DND-41 (cell line): ENCODE results near the gene FBXO24.

Experiments
- ATAC-seq: fragments of 200-7000 bp; cut with Tn5 transposase; 3 replicates; pipeline ENCODE4 v1.9.1; 2021; ENCODE audit warnings: low read depth; ENCODE audit not compliant: insufficient read depth
- DNase-seq: peaks from one replicate; pipeline ENCODE4 v3.0.0-alpha.2; 2020
- H2AFZ ChIP-seq: 2 replicates; pipeline ENCODE4 v1.6.0; 2012; ENCODE audit warnings: low read depth, low read length
- H3K27ac ChIP-seq: 2 replicates; pipeline ENCODE4 v1.5.1; 2012; ENCODE audit warnings: low read length, inconsistent platforms
- H3K27me3 ChIP-seq: fragments of 200-600 bp; sonication (generic); 2 replicates; pipeline ENCODE4 v1.6.0; 2012; ENCODE audit warnings: low read length, mild to moderate bottlenecking, inconsistent platforms; ENCODE audit not compliant: insufficient read depth, poor library complexity
- H3K36me3 ChIP-seq: 2 replicates; pipeline ENCODE4 v1.5.1; 2012; ENCODE audit warnings: low read length, inconsistent platforms; ENCODE audit not compliant: insufficient read depth
- H3K4me1 ChIP-seq: 2 replicates; pipeline ENCODE4 v1.5.1; 2012; ENCODE audit warnings: mild to moderate bottlenecking, low read length; ENCODE audit not compliant: insufficient read depth
- H3K4me2 ChIP-seq: 2 replicates; pipeline ENCODE4 v1.6.0; 2012; ENCODE audit warnings: mild to moderate bottlenecking, moderate library complexity, low read length, inconsistent platforms; ENCODE audit not compliant: insufficient read depth
- H3K4me3 ChIP-seq, 2 experiments: fragments of 200-600 bp in 1 of 2; shearing (Covaris generic) in 1 of 2; 2 replicates each; pipeline ENCODE4 v1.5.1; 2012 to 2016; ENCODE audit warnings: inconsistent platforms in 2 of 2, low read length in 2 of 2, mild to moderate bottlenecking in 2 of 2, low read depth in 1 of 2, moderate library complexity in 1 of 2
- H3K79me2 ChIP-seq: 2 replicates; pipeline ENCODE4 v1.6.0; 2012; ENCODE audit warnings: low read length, inconsistent platforms; ENCODE audit not compliant: insufficient read depth
- H3K9ac ChIP-seq: 2 replicates; pipeline ENCODE4 v1.6.0; 2012; ENCODE audit warnings: low read depth, mild to moderate bottlenecking, inconsistent platforms, low read length, moderate library complexity
- H3K9me3 ChIP-seq: 2 replicates; pipeline ENCODE4 v1.5.1; 2012; ENCODE audit warnings: low read length, moderate library complexity, mild to moderate bottlenecking, inconsistent platforms; ENCODE audit not compliant: insufficient read depth, severe bottlenecking
- H4K20me1 ChIP-seq: 2 replicates; pipeline ENCODE4 v1.6.0; 2012; ENCODE audit warnings: low read length; ENCODE audit not compliant: insufficient read depth
- EZH2 ChIP-seq: IDR thresholded peaks from 3 replicates; pipeline ENCODE4 v1.6.1; 2012; ENCODE audit warnings: borderline replicate concordance, low read depth, mild to moderate bottlenecking, moderate library complexity, low read length, inconsistent platforms; ENCODE audit not compliant: severe bottlenecking
- TF ChIP-seq, protein P1 (sequence below): IDR thresholded peaks from 2 replicates; pipeline ENCODE4 v1.5.1; 2012; ENCODE audit warnings: borderline replicate concordance, low read length, moderate library complexity, mild to moderate bottlenecking; ENCODE audit not compliant: poor library complexity, severe bottlenecking; ENCODE audit errors: extremely low read depth

Gene FBXO24

DNA sequence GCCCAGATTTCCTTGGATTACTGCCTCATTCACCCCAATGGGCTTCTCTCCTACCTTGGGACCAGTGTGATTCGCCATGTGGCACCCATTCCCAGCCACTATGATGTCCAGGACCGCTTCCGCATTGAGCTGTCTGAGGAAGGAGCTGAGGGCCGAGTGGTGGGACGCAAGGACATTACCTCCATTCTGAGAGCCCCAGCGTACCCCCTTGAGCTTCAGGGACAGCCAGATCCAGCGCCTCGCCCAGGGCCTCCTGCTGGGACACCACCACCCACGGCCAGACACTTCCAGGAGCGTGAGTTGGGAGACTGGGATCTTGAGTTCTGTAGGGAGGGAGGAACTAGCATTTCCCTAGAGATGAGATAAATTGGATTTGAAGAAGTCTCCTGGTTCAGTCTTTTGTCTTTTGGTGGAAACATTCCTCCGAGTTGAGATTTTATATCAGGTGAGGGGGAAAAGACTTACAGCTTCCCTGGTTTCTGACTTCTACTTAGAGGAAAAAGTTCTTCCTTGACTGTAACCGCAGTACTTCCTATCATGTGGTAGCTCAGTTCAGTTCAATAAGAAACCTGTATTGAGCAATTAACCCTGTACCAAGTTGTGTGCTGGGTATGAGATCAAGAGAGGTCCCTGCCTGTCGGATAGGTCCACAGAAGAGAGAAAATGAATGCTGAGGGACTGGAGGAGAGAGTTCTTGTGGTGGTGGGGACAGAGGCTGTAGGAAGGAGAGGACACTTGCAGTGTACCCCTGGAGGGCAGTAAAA lies 27.5 kb downstream of the FBXO24 start:
- Histone ChIP-seq H4K20me1 (no peaks in the 10 kb centered on the region), H3K36me3 (no peaks in the 10 kb centered on the region), H3K4me3 (peak overlapping the region in 1 of 2 experiments; percentile 56; a peak in 2 of 4 replicates), H3K4me1 (peaks cover 24% of the 10 kb centered on the region), H3K27me3 (no peaks in the 10 kb centered on the region), H2AFZ (no peak overlapping the region), H3K9ac (peak overlapping the region; percentile 89), H3K4me2 (peak overlapping the region; percentile 98), H3K9me3 (no peaks in the 10 kb centered on the region), H3K79me2 (peaks cover 5% of the 10 kb centered on the region; the same call in 1 of the 2 replicates), H3K27ac (no peak overlapping the region)
- DNase-seq = no peak
- ATAC-seq = no peak
- TF ChIP-seq, protein P1, sequence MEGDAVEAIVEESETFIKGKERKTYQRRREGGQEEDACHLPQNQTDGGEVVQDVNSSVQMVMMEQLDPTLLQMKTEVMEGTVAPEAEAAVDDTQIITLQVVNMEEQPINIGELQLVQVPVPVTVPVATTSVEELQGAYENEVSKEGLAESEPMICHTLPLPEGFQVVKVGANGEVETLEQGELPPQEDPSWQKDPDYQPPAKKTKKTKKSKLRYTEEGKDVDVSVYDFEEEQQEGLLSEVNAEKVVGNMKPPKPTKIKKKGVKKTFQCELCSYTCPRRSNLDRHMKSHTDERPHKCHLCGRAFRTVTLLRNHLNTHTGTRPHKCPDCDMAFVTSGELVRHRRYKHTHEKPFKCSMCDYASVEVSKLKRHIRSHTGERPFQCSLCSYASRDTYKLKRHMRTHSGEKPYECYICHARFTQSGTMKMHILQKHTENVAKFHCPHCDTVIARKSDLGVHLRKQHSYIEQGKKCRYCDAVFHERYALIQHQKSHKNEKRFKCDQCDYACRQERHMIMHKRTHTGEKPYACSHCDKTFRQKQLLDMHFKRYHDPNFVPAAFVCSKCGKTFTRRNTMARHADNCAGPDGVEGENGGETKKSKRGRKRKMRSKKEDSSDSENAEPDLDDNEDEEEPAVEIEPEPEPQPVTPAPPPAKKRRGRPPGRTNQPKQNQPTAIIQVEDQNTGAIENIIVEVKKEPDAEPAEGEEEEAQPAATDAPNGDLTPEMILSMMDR = no peak
- TF ChIP-seq EZH2 = no peak

DNA sequence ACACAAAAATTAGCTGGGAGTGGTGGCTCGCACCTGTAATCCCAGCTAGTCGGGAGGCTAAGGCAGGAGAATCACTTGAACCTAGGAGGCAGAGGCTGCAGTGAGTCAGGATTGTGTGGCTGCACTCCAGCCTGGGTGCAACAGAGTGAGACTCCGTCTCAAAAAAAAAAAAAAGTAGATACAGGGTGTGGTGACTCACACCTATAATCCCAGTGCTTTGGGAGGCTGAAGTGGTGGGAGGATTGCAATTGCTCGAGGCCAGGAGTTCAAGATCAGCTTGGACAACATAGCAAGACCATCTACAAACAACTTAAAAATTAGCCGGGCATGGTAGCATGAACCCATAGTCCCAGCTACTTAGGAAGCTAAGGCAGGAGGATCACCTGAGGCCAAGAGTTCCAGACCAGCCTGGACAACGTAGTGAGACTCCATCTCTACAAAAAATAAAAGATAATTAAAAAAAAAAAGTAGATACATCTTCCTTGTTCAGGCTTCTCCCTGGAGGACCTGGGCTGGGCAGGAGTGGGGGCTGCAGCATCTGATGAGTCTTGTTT lies 28.3 kb downstream of the FBXO24 start:
- H3K4me1 ChIP-seq = peaks cover 24% of the 10 kb centered on the region
- H3K4me2 ChIP-seq = no peak overlapping the region
- no peaks in the 10 kb centered on the region for H3K27me3 ChIP-seq
- no peak for DNase-seq
- H3K36me3 ChIP-seq = no peaks in the 10 kb centered on the region
- H4K20me1 ChIP-seq = no peaks in the 10 kb centered on the region
- peaks cover 5% of the 10 kb centered on the region; the same call in 1 of the 2 replicates for H3K79me2 ChIP-seq
- ATAC-seq = no peak
- H3K9ac ChIP-seq = no peak overlapping the region
- H3K4me3 ChIP-seq = no peak overlapping the region
- H2AFZ ChIP-seq = no peak overlapping the region
- TF ChIP-seq, protein P1 = no peak
- no peak for TF ChIP-seq EZH2
- no peaks in the 10 kb centered on the region for H3K9me3 ChIP-seq
- H3K27ac ChIP-seq = no peak overlapping the region

DNA sequence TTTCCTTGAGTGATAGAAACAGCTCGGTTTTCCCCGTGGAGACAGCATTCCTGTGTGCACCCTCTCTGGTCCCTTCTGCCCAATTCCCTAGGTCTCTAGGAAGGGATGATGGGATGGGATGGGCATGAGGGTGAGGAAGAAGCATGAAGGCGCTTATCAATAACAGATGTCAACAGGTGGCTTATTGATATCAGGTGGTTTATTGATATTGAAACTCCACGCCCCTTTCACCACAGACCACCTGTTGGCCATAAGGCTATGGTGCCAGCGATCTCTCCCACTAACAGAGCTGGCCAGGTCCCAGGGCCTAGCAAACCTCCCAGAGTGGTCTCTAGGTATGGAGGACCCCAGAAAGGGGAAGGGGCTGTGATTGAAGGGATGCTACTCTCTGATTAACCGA lies 34.1 kb downstream of the FBXO24 start:
- no peaks in the 10 kb centered on the region for H3K9me3 ChIP-seq
- no peak for DNase-seq
- H3K4me2 ChIP-seq = no peak overlapping the region
- H3K9ac ChIP-seq = no peak overlapping the region
- TF ChIP-seq EZH2 = no peak
- TF ChIP-seq, protein P1 = no peak
- H3K79me2 ChIP-seq = no peaks in the 10 kb centered on the region
- H3K4me3 ChIP-seq = no peak overlapping the region
- no peak for ATAC-seq
- no peaks in the 10 kb centered on the region for H3K4me1 ChIP-seq
- H3K27ac ChIP-seq = no peak overlapping the region
- H4K20me1 ChIP-seq = no peaks in the 10 kb centered on the region
- H3K27me3 ChIP-seq = no peaks in the 10 kb centered on the region
- H2AFZ ChIP-seq = no peak overlapping the region
- H3K36me3 ChIP-seq = no peaks in the 10 kb centered on the region
